Liver (tissue), 3 donors: ENCODE data around the gene BEGAIN.

Source experiments
- EGR1 ChIP-seq, 2 donors: IDR thresholded peaks; 2 replicates each; pipeline ENCODE4 v1.6.1; 2016 to 2018; ENCODE audit warnings: antibody characterized with exemption in 2 of 2, low read depth in 2 of 2
- JUND ChIP-seq, 2 donors: IDR thresholded peaks; 2 replicates each; pipeline ENCODE4 v1.6.1; 2016; ENCODE audit warnings: antibody characterized with exemption in 2 of 2
- MAX ChIP-seq: IDR thresholded peaks from 2 replicates; pipeline ENCODE4 v1.6.1; 2016; ENCODE audit warnings: antibody characterized with exemption
- ZBTB33 ChIP-seq: IDR thresholded peaks from 2 replicates; pipeline ENCODE4 v1.6.1; 2016; ENCODE audit warnings: antibody characterized with exemption
- TF ChIP-seq, protein P1 (sequence below): fragments of 150-350 bp; IDR thresholded peaks from 2 replicates; pipeline ENCODE4 v1.5.1; 2017; ENCODE audit warnings: improper control_type of control experiment, low read depth, low read length; ENCODE audit not compliant: missing input control
- donor health status: healthy.
- donor health status: healthy.

DNA sequence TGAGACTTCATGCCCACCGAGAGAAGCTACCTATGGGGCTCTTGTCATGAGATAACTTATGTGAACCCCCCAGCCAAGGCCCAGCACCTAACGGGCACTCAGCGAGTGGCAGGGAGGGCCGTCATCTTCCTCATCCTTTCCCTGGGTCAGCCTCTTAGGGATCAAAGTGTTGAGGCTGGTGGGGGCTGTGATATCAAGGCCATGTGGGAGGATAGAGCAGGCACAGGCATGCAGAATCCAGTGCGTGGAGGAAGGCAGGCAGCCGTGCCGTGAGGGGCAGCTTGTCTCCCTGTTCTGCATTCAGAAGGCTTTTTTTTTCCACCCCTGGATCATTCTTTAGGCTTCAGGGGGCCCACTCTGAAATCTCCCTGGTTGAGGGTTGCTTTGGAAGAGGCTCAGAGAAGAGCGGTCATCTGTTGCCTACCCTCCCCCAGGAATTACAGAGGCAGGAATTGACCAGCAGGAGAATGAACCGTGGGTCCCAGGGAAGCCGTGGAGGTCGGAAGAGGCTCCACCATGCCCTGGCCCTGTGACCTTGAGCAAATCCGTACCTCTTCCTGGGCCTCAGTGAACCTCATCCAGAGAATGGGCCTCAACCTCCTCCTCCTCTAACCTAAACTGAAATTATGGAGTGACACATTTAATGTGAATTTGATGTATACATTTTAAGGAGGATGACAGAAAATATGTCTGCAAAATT, 62.8 kb downstream of the BEGAIN start:
- TF ChIP-seq, protein P1, sequence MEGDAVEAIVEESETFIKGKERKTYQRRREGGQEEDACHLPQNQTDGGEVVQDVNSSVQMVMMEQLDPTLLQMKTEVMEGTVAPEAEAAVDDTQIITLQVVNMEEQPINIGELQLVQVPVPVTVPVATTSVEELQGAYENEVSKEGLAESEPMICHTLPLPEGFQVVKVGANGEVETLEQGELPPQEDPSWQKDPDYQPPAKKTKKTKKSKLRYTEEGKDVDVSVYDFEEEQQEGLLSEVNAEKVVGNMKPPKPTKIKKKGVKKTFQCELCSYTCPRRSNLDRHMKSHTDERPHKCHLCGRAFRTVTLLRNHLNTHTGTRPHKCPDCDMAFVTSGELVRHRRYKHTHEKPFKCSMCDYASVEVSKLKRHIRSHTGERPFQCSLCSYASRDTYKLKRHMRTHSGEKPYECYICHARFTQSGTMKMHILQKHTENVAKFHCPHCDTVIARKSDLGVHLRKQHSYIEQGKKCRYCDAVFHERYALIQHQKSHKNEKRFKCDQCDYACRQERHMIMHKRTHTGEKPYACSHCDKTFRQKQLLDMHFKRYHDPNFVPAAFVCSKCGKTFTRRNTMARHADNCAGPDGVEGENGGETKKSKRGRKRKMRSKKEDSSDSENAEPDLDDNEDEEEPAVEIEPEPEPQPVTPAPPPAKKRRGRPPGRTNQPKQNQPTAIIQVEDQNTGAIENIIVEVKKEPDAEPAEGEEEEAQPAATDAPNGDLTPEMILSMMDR: no peak
- no peak for TF ChIP-seq MAX
- no peak for TF ChIP-seq JUND (IDR thresholded peaks at IDR 0.05)
- no peak for TF ChIP-seq EGR1 (IDR thresholded peaks at IDR 0.05; ENCODE audit: low read depth in 2 of 2)
- no peak for TF ChIP-seq ZBTB33
